Panc1 (cell line): ENCODE results near the gene SEC14L5. TPM values are rescaled to one million over a fixed set of nuclear protein-coding genes. Genes with fewer than 3 reads are reported as not detected.

Experiments
- ATAC-seq: fragments of 200-7000 bp; cut with Tn5 transposase; 2 replicates; pipeline ENCODE4 v1.9.1; 2020; ENCODE audit warnings: mild to moderate bottlenecking, moderate library complexity
- BruUV-seq: library from RNA; stranded (reverse); fragments of 400-500 nt; replicated peaks from 2 replicates; lab custom pipeline; 2021; lab: Mats Ljungman, UMichigan
- CTCF ChIA-PET: fragments of 300-600 bp; sonication (Branson Sonifier 250); formaldehyde crosslinking; loops from one replicate; lab custom pipeline; 2022; ENCODE audit warnings: antibody characterized with exemption; lab: Charles Lee
- POLR2A ChIA-PET: fragments of 300-600 bp; sonication (Branson Sonifier 250); formaldehyde crosslinking; loops from one replicate; lab custom pipeline; 2022; ENCODE audit warnings: antibody characterized with exemption; lab: Charles Lee
- DNase-seq: peaks from one replicate; pipeline ENCODE4 v3.0.0-alpha.2; 2010; ENCODE audit warnings: low read depth, low spot score
- H3K27ac ChIP-seq: 2 replicates; pipeline ENCODE4 v1.5.1; 2011; ENCODE audit warnings: mild to moderate bottlenecking, low read length, inconsistent platforms
- H3K27me3 ChIP-seq: fragments of 200-500 bp; sonication (Bioruptor generic); 2 replicates; pipeline ENCODE4 v1.6.0; 2014; ENCODE audit warnings: low read length, inconsistent platforms; ENCODE audit not compliant: control insufficient read depth, insufficient read depth
- H3K36me3 ChIP-seq: fragments of 200-500 bp; sonication (Bioruptor generic); 2 replicates; pipeline ENCODE4 v1.5.1; 2014; ENCODE audit warnings: inconsistent platforms, mild to moderate bottlenecking, low read length, moderate library complexity; ENCODE audit not compliant: control insufficient read depth, insufficient read depth
- H3K4me1 ChIP-seq: 2 replicates; pipeline ENCODE4 v1.5.1; 2011; ENCODE audit warnings: inconsistent platforms, mild to moderate bottlenecking, low read length, moderate library complexity; ENCODE audit not compliant: control insufficient read depth, insufficient read depth
- H3K4me3 ChIP-seq, 2 experiments: 2 replicates each; pipeline ENCODE4 v1.5.1; 2011 to 2012; ENCODE audit warnings: low read depth in 2 of 2, low read length in 2 of 2, mild to moderate bottlenecking in 2 of 2, inconsistent platforms in 1 of 2, moderate library complexity in 1 of 2
- H3K9me3 ChIP-seq: fragments of 200-500 bp; sonication (Bioruptor generic); 2 replicates; pipeline ENCODE4 v1.5.1; 2014; ENCODE audit warnings: low read depth, mild to moderate bottlenecking, inconsistent platforms, low read length, moderate library complexity; ENCODE audit not compliant: control insufficient read depth, insufficient read depth
- CTCF ChIP-seq: fragments of 450-650 bp; IDR thresholded peaks from 2 replicates; pipeline ENCODE4 v1.5.1; 2017; ENCODE audit warnings: mild to moderate bottlenecking
- POLR2AphosphoS5 ChIP-seq: IDR thresholded peaks from 2 replicates; pipeline ENCODE4 v1.6.1; 2012; ENCODE audit warnings: mild to moderate bottlenecking, low read depth, low read length, moderate library complexity
- REST ChIP-seq, 2 experiments: IDR thresholded peaks; 2 replicates each; pipeline ENCODE4 v1.6.1; 2011 to 2012; ENCODE audit warnings: low read depth in 2 of 2, control low read depth in 1 of 2, low read length in 1 of 2, mild to moderate bottlenecking in 1 of 2, moderate library complexity in 1 of 2; ENCODE audit not compliant: insufficient read depth in 1 of 2
- SIN3A ChIP-seq: IDR thresholded peaks from 2 replicates; pipeline ENCODE4 v1.6.1; 2012; ENCODE audit warnings: low read depth, mild to moderate bottlenecking, low read length, moderate library complexity, borderline replicate concordance; ENCODE audit not compliant: insufficient read depth
- TCF7L2 ChIP-seq: IDR thresholded peaks from 2 replicates; pipeline ENCODE4 v1.6.1; 2011; ENCODE audit warnings: mild to moderate bottlenecking, low read depth, low read length, inconsistent platforms
- in situ Hi-C: cut with HindIII; loops from 2 replicates; pipeline ENCODE4 v1.10.0; 2016; ENCODE audit warnings: low sequenced_read_pairs, low pct_unique_long_range_greater_than_20kb
- intact Hi-C: fragments of 100-400 bp; cut with micrococcal nuclease; formaldehyde crosslinking; loops from one replicate; pipeline ENCODE4 v1.10.0; 2022; ENCODE audit not compliant: unreplicated experiment
- total RNA-seq: library from RNA; stranded (reverse); gene quantifications from one replicate; pipeline ENCODE4 v1.2.1, GENCODE V29; 2021; ENCODE audit not compliant: unreplicated experiment

Gene SEC14L5
- total RNA-seq, 1 experiment from 2014 or later, result 0.26 TPM

DNA sequence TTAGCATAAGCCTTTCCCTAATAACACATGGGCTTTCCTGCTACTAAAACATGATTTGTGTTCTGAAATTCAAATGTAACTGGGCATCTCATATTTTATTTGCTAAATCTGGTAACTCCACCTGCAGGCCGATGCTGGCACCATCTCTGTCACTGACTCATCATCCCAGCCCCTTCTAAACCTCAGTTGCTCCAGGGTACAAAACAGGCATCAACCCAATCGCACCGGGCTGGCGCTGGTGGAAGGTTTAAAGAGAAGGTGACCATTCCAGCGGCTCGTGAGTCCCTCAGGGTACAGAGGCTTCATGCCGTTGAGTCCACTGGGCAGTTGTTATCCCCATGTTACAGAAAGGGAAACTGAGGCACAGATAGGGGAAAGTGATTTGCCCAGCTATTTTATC, 48.3 kb upstream of the SEC14L5 start:
- H3K4me1 ChIP-seq, result no peaks in the 10 kb centered on the region; the same call in 1 of the 2 replicates
- ATAC-seq (no peak), DNase-seq (no peak)
- in situ Hi-C loops, result no loop called here
- no peak overlapping the region for H3K27ac ChIP-seq
- no peaks in the 10 kb centered on the region for H3K36me3 ChIP-seq
- ChIA-PET POLR2A (no interaction called here), CTCF (no interaction called here)
- no peaks in the 10 kb centered on the region for H3K27me3 ChIP-seq
- BruUV-seq, result no TSS peak
- H3K9me3 ChIP-seq, result no peaks in the 10 kb centered on the region
- H3K4me3 ChIP-seq, result no peak overlapping the region
- intact Hi-C loops, result no loop called here
- TF ChIP-seq POLR2AphosphoS5 (no peak), REST (IDR thresholded peaks at IDR 0.05; ENCODE audit: insufficient read depth in 1 of 2, low read depth in 2 of 2, low read length in 1 of 2) (no peak), CTCF (no peak), SIN3A (no peak), TCF7L2 (no peak)

DNA sequence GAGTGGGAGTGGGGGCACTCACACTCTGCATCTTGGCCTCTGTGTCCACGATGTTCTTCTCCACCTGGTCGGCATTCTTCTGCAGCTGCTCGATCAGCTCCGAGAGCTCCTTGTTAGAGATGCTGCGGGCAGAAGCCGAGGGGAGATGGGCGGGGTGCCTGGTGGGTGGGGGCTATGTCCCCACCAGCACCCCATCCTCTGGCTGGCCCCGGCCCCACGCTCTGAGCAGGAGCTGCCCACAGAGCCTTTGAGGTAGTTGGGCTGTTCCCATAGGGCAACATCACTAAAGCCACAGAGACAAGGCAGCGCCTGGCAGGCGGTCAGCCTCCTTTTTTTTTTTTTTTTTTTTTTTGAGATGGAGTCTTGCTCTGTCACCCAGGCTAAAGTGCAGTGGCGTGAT, 47.3 kb upstream of the SEC14L5 start:
- in situ Hi-C loops (no loop called here), intact Hi-C loops (no loop called here)
- no TSS peak for BruUV-seq
- no peaks in the 10 kb centered on the region; the same call in 1 of the 2 replicates for H3K4me1 ChIP-seq
- no peak for TF ChIP-seq CTCF
- ChIA-PET CTCF (no interaction called here), POLR2A (no interaction called here)
- no peaks in the 10 kb centered on the region for H3K36me3 ChIP-seq
- DNase-seq (no peak), ATAC-seq (no peak)
- H3K27ac ChIP-seq, result no peak overlapping the region
- no peaks in the 10 kb centered on the region for H3K9me3 ChIP-seq
- no peak overlapping the region for H3K4me3 ChIP-seq
- no peaks in the 10 kb centered on the region for H3K27me3 ChIP-seq

DNA sequence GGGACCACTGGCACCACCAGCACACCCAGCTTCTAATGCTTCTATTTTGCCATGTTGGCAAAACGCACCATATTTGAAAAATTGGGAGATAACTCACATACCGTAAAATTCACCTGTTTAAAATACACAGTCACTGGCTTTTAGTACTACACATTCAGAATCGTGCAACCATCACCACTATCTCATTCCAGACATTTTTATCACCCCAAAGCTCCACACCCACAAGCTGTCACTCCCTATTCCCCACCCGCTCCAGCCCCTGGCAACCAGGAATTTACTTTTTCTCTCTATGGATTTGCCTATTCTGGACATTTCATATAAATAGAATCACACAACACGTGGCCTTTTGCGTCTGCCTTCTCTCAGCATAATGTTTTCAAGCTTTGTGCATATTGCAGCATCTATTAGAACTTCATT, 46.2 kb upstream of the SEC14L5 start:
- TF ChIP-seq CTCF (no peak), REST (IDR thresholded peaks at IDR 0.05; ENCODE audit: insufficient read depth in 1 of 2, low read depth in 2 of 2, low read length in 1 of 2) (no peak), SIN3A (no peak), TCF7L2 (no peak), POLR2AphosphoS5 (no peak)
- H3K27me3 ChIP-seq, result no peaks in the 10 kb centered on the region
- DNase-seq (no peak), ATAC-seq (no peak)
- H3K9me3 ChIP-seq, result no peaks in the 10 kb centered on the region
- ChIA-PET POLR2A (no interaction called here), CTCF (no interaction called here)
- no peak overlapping the region for H3K27ac ChIP-seq
- no TSS peak for BruUV-seq
- H3K4me1 ChIP-seq, result no peaks in the 10 kb centered on the region; the same call in 1 of the 2 replicates
- H3K4me3 ChIP-seq, result no peak overlapping the region
- in situ Hi-C loops (no loop called here), intact Hi-C loops (no loop called here)
- no peaks in the 10 kb centered on the region for H3K36me3 ChIP-seq
